DMS53 (cell line): Measurements from ENCODE around the gene COL1A2.

ENCODE experiments used
- DNase-seq: peaks from one replicate; lab custom pipeline; 2025; lab: John Stamatoyannopoulos, UW

Gene COL1A2

DNA sequence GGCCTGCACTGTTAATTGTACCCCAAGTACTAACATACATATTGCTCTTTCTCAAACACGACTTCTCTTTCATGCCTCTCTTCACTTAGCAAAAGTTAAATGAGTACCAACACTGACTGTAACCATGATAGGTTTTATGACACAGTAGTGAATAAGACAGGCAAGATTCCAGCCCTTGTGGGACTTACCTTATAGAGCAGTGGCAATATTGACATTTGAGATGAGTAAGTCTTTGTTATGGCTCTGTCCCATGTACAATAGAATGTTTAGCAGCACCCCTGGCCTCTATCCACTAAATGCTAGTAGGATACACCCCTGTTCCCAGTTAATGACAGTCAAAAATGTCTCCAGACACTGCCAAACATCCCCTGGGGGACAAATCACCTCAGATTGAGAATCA lies 11.9 kb upstream of the COL1A2 start:
- peak; percentile 63 for DNase-seq

DNA sequence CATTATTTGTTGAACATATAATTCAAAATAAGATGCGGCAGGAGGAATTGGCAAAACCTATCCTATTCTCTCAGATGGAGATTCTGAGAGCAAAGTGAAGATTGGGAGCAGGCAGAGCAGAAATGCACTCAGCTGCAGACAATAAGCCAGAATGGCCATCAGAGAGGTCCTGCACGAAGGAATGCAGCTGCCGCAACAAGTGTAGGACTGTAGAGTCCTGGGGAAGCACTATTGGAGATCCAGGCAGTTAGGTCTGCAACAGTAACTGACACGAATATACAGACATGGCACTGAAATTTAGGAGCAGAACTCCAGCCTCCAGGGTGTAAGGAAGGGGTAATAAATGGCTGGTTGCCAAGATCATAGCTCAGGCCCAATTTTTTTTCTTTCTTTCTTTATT lies 10.4 kb upstream of the COL1A2 start:
- DNase-seq = no peak

GRCh38 chr7:94386416-94386815 lies 8.3 kb upstream of the COL1A2 start:
- no peak for DNase-seq

GRCh38 chr7:94388540-94388939 lies 6.2 kb upstream of the COL1A2 start:
- no peak for DNase-seq

DNA sequence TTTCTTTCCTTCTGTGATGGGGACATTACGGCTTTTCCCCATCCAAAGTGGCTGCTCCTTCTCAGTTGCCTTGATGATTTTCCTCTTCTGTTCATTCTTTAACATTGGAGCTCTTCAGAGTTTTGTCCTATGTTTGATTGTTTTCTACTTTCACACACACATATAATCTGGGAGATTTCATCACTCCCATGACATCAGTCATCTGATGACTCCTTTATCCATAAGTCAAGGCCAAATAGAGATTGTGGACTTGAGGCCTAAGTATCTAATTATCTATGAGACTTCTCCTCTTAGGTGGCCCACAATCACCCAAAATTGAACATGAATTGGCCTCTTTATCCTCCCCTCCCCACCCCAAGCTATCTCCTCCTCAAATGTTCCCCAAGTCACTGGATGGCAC lies 5.3 kb upstream of the COL1A2 start:
- no peak for DNase-seq

GRCh38 chr7:94391726-94392392 lies 2.8 kb upstream of the COL1A2 start:
- no peak for DNase-seq

- no peak for DNase-seq
Measured at GRCh38 chr7:94392393-94392786, 2.3 kb upstream of the COL1A2 start.

DNA sequence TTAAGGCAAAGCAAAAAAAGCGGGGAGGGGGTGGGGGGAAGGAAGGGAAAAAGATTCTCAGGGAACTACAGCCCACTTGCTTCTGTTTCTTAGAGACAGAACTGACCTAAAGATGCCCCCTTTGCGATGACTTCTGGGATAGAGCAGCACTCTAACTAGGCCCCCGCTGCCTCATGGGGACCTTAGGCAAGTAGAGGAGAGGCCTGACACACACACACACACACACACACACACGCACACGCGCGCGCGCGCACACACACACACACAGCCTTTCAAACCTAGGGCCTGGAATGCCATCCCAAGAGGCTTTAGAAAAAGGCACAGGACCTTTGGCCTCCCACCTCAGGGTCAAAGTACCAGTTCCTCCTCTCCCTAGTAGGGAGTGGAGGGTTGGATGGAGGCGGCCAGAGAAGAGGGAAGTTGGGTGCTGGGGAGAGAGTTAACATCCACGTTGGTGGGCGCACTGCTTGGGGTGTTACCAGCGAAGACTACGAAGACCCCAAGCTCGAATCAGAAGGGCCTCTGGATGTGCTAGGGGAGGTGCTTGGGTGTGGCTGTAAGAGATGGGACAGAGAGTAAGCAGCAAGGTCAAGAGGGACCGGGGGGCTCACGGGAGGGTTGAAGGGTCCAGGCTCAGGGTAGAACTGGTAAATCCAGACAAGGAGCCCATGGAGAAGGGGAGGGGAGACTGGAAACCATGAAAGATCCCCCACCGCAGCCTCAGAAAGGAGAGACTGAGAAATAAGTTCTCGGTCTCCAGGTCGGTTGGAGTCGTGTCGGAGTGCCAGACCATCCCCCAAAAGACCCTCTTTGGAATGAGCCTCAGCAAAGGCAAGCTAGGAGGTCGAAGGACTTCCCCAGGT lies 1.2 kb upstream of the COL1A2 start:
- DNase-seq = no peak

- DNase-seq = no peak
Measured at GRCh38 chr7:94394109-94394436, 622 bp upstream of the COL1A2 start.

GRCh38 chr7:94395141-94396036 lies 694 bp downstream of the COL1A2 start:
- peak; percentile 90 for DNase-seq

DNA sequence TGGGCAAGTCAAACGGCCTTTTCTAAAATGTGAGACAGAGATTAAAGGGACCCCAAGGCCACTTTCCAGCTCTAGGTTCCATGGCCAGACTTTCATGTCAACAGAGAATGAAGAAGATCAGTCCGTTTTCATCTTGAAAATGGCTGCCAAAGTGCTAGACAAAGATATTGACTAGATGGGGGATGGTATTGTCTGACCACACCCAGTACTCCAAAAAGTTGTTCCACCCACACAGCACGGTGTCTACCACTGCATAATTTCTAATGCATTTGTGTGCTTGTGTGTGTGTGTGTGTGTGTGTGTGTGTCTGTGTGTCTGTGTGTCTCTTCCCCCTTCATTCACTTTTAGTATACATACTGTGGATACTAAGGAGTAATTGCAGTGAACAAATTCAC lies 1.3 kb downstream of the COL1A2 start:
- no peak for DNase-seq

DNA sequence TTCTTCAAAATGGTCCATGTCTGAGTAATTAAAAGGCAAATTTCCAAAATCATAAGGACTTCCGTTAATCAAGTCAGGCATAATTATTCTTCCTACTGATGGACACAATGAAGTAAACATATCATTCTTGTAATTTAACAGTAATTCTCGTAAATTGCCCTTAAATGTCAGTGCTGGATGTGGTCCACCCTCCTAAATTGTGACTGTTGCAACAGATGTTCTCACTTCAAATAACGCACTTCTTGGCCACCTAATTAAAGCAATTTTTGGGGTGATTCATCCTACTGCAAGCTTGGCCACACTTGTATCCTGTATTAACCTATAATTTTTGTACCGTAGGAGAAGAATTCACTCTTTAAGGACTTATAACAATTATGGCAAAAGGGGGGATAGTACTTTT lies 1.9 kb downstream of the COL1A2 start:
- DNase-seq = no peak

GRCh38 chr7:94397722-94398121 lies 3.0 kb downstream of the COL1A2 start:
- DNase-seq = no peak

DNA sequence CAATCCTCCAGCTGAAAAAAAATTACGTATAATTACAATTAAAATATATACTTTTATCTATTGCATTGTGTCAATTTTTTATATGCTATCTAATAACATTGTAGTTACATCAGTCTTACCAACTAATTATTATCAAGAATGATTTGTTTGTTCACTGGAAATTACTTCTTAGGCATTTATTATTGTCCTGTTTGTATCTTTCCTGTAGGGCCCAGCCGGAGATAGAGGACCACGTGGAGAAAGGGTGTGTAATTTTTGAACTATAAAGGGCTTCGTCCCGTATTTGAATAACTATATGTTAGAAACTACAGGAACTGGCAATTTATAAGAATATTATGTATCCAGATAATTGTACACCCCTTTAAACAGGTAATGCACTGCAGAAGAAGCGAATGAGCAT lies 4.1 kb downstream of the COL1A2 start:
- no peak for DNase-seq

- no peak for DNase-seq
Measured at GRCh38 chr7:94400022-94400421, 5.3 kb downstream of the COL1A2 start.

DNA sequence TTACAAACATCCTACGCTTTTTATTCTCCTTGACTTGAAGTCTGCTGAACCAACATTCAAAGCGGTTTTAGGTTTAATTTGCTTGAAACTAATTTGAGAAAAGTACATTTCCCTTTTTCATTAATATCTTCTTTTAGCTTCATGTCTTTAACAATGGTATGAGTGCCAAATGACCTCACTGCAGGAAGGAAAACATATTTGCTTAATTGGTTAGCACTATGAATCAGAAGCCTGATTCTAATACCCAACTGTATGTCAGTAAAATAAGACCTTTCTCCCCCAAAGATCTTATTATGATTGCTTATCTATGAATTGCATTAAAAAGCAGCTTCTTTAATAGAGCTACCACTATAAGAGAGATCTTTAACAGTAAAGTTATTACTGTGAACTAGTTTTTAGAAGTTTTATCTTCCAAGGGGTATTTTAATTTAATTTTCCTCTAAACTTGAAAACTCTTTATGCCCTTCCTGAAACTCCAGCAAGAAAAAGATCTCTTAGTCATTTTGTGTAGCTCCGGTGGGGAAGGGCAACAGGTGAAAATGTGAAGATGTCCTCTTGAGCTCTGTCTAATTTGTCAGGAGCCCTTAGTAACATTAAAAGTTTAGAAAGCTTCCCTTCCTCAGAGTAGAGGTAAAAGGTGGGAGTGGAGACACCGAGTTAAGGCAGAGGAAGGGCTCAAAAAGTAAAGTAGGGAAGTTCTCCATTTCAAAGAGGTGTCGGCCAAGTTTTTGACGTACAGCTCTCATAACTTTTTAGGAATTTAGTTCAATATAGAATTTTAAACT lies 6.1 kb downstream of the COL1A2 start:
- DNase-seq = peak; percentile 21

DNA sequence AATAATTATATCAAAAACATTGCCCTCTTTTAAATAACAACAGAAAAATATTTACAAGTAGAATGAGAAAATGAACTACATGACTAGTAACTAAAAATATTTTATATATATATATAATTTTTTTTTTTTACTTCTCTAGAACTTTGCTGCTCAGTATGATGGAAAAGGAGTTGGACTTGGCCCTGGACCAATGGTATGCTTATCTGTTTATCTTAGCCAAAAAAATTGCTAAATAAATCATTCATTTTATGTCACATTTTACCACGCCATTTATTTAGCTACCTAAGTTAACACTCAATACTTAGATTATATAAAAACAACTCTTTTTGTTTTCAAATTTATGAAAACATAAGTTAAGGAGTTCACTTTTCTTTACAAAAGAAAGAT lies 6.7 kb downstream of the COL1A2 start:
- no peak for DNase-seq

DNA sequence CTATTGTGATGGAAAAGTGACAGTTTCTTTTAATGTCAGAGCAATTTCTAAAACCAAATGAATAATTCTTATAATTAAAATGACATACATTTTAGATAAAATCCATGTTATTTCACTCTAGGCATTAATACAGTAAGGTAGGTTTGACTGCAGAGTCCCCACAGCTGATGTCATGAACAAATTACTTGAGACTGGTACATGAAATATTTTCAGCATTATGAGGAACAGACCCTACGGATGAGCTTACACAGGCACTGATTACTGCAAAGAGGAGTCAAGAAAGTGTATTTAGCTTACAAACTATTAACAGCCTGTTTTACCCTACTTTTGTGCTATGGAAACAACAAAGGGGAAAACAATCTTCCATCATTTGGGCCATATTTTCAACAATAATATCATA lies 8.9 kb downstream of the COL1A2 start:
- DNase-seq = no peak

GRCh38 chr7:94405506-94405905 lies 10.8 kb downstream of the COL1A2 start:
- no peak for DNase-seq

GRCh38 chr7:94406696-94407095 lies 12.0 kb downstream of the COL1A2 start:
- no peak for DNase-seq

DNA sequence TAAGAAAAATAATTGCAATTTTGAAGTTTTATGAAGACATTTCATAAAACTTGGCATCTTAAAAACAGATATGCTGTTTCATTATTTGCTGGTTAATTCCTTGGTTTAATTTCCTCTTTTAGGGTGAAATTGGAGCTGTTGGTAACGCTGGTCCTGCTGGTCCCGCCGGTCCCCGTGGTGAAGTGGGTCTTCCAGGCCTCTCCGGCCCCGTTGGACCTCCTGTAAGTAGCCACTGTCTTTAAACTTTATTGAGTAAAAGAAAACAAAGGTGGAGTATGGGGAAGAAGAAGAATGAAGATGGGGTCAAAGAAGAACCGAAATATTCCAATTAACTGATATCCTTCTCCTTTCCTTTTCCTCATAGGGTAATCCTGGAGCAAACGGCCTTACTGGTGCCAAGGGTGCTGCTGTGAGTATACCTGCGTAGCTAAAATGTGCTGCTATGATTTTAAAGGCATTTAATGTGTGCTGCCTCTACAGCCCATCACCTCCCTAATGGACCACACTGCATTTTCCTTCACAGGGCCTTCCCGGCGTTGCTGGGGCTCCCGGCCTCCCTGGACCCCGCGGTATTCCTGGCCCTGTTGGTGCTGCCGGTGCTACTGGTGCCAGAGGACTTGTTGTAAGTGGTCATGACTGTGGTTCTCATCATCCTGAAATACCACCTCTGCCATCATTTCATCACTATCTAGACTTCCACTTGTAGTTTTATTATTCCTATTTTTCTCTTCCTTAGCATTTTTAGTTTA lies 14.7 kb downstream of the COL1A2 start:
- DNase-seq = no peak
